Activated T-helper 1 cell treated with anti-CD3 and anti-CD28 coated beads, Interleukin-12 subunit alpha, Interleukin-12 subunit beta, Interleukin-2, Interleukin-4 antibody, amounts not matched to agents 30 ng/mL and 10 ng/mL and 1 ng/mL, durations not matched to agents 14 hours and 24 hours and 36 hours (primary cell): ENCODE results near the gene ADD1. TPM values are rescaled to one million over a fixed set of nuclear protein-coding genes. Genes with fewer than 3 reads are reported as not detected.
"Not testable (repeated sequence)": the region's sequence is repeated elsewhere in the genome, so short reads cannot be mapped to it uniquely, and the experiment has no call there.

Experiments used
- DNase-seq: peaks from one replicate; pipeline ENCODE4 v3.0.0; 2021; ENCODE audit warnings: low spot score
- H3K27ac Mint-ChIP-seq: one replicate; pipeline ENCODE4 v1.8.0; 2021; ENCODE audit warnings: mild to moderate bottlenecking, mixed read lengths
- H3K27me3 Mint-ChIP-seq: one replicate; pipeline ENCODE4 v1.8.0; 2022; ENCODE audit warnings: mild to moderate bottlenecking, moderate library complexity, mixed read lengths; ENCODE audit not compliant: insufficient read depth
- H3K36me3 Mint-ChIP-seq: one replicate; pipeline ENCODE4 v1.8.0; 2021; ENCODE audit warnings: low read depth, mixed read lengths
- H3K4me1 Mint-ChIP-seq: one replicate; pipeline ENCODE4 v1.8.0; 2021; ENCODE audit warnings: low read depth, mixed read lengths
- H3K4me3 Mint-ChIP-seq: one replicate; pipeline ENCODE4 v1.8.0; 2021; ENCODE audit warnings: mild to moderate bottlenecking, moderate library complexity, mixed read lengths
- H3K9me3 Mint-ChIP-seq: one replicate; pipeline ENCODE4 v1.8.0; 2021; ENCODE audit warnings: mixed read lengths
- intact Hi-C: fragments of 100-400 bp; cut with micrococcal nuclease; formaldehyde crosslinking; loops from one replicate; pipeline ENCODE4 v1.15.1; 2024
- total RNA-seq: library from RNA; stranded (reverse); gene quantifications from 2 replicates; pipeline ENCODE4 v1.2.3, GENCODE V29; 2022

ADD1 gene
- total RNA-seq, 1 donor from 2014 or later = 200 TPM

GRCh38 chr4:2948895-2949781 lies 105.5 kb downstream of the ADD1 start:
- Mint-ChIP-seq H3K36me3 (peaks cover 71% of the 10 kb centered on the region), H3K4me1 (peaks cover 34% of the 10 kb centered on the region), H3K27me3 (no peaks in the 10 kb centered on the region), H3K9me3 (no peaks in the 10 kb centered on the region), H3K27ac (peak overlapping the region; percentile 34), H3K4me3 (no peak overlapping the region)
- intact Hi-C loops = no loop called here
- DNase-seq = no peak

GRCh38 chr4:2949782-2950125 lies 106.1 kb downstream of the ADD1 start:
- no peak for DNase-seq
- no peaks in the 10 kb centered on the region for H3K27me3 Mint-ChIP-seq
- H3K4me1 Mint-ChIP-seq = peaks cover 40% of the 10 kb centered on the region
- H3K27ac Mint-ChIP-seq = no peak overlapping the region
- H3K36me3 Mint-ChIP-seq = peaks cover 77% of the 10 kb centered on the region
- intact Hi-C loops = no loop called here
- H3K9me3 Mint-ChIP-seq = no peaks in the 10 kb centered on the region
- H3K4me3 Mint-ChIP-seq = no peak overlapping the region

GRCh38 chr4:2950221-2950989 lies 106.8 kb downstream of the ADD1 start:
- Mint-ChIP-seq H3K4me1 (peaks cover 42% of the 10 kb centered on the region), H3K9me3 (no peaks in the 10 kb centered on the region), H3K4me3 (peak overlapping the region; percentile 34), H3K27me3 (no peaks in the 10 kb centered on the region), H3K27ac (peak overlapping the region; percentile 66), H3K36me3 (peaks cover 72% of the 10 kb centered on the region)
- no peak for DNase-seq
- intact Hi-C loops = no loop called here

- H3K4me1 Mint-ChIP-seq = peaks cover 66% of the 10 kb centered on the region
- no peak for DNase-seq
- peak overlapping the region; percentile 98 for H3K27ac Mint-ChIP-seq
- intact Hi-C loops = no loop called here
- H3K36me3 Mint-ChIP-seq = peaks cover 74% of the 10 kb centered on the region
- H3K4me3 Mint-ChIP-seq = peak overlapping the region; percentile 80
- no peaks in the 10 kb centered on the region for H3K9me3 Mint-ChIP-seq
- no peaks in the 10 kb centered on the region for H3K27me3 Mint-ChIP-seq
Observed at GRCh38 chr4:2953496-2953895, 109.9 kb downstream of the ADD1 start.

GRCh38 chr4:2954358-2955185 lies 110.9 kb downstream of the ADD1 start:
- DNase-seq = peak; percentile 64
- H3K27me3 Mint-ChIP-seq = no peaks in the 10 kb centered on the region
- H3K9me3 Mint-ChIP-seq = no peaks in the 10 kb centered on the region
- H3K4me3 Mint-ChIP-seq = peak overlapping the region; percentile 80
- H3K27ac Mint-ChIP-seq = peak overlapping the region; percentile 98
- peaks cover 75% of the 10 kb centered on the region for H3K36me3 Mint-ChIP-seq
- H3K4me1 Mint-ChIP-seq = peaks cover 72% of the 10 kb centered on the region
- intact Hi-C loops = loop anchor here (1.0 to 2.0 kb wide), 9 partner anchors 8 to 418 kb away; partner anchors contain the start of genes FAM193A, HTT, HTT-AS and TNIP2

- intact Hi-C loops = loop anchor here (2.0 kb wide), 4 partner anchors 109 to 419 kb away; partner anchors contain the start of genes FAM193A, HTT and HTT-AS
- not testable (repeated sequence) for H3K9me3 Mint-ChIP-seq, DNase-seq, H3K27me3 Mint-ChIP-seq
- peak overlapping the region; percentile 80 for H3K4me3 Mint-ChIP-seq
- H3K27ac Mint-ChIP-seq = peak overlapping the region; percentile 98
- peaks cover 70% of the 10 kb centered on the region for H3K36me3 Mint-ChIP-seq
- peaks cover 69% of the 10 kb centered on the region for H3K4me1 Mint-ChIP-seq
Observed at GRCh38 chr4:2955186-2956044, 111.8 kb downstream of the ADD1 start.

- DNase-seq = no peak
- Mint-ChIP-seq H3K27ac (no peak overlapping the region), H3K4me3 (peak overlapping the region; percentile 57), H3K4me1 (peaks cover 67% of the 10 kb centered on the region), H3K36me3 (peaks cover 55% of the 10 kb centered on the region), H3K27me3 (no peaks in the 10 kb centered on the region), H3K9me3 (no peaks in the 10 kb centered on the region)
- intact Hi-C loops = no loop called here
Observed at GRCh38 chr4:2958446-2958845, 114.8 kb downstream of the ADD1 start.

GRCh38 chr4:2960450-2960849 lies 116.8 kb downstream of the ADD1 start:
- peaks cover 58% of the 10 kb centered on the region for H3K4me1 Mint-ChIP-seq
- not testable (repeated sequence) for H3K4me3 Mint-ChIP-seq, H3K27me3 Mint-ChIP-seq, DNase-seq, H3K9me3 Mint-ChIP-seq, H3K27ac Mint-ChIP-seq
- intact Hi-C loops = loop anchor here (10.0 kb wide), 1 partner anchor 244 kb away; no protein-coding TSS in a partner anchor
- H3K36me3 Mint-ChIP-seq = peaks cover 42% of the 10 kb centered on the region

- no peak for DNase-seq
- Mint-ChIP-seq H3K9me3 (no peaks in the 10 kb centered on the region), H3K27me3 (no peaks in the 10 kb centered on the region), H3K36me3 (peaks cover 32% of the 10 kb centered on the region), H3K27ac (peak overlapping the region; percentile 92), H3K4me3 (peak overlapping the region; percentile 97), H3K4me1 (peaks cover 48% of the 10 kb centered on the region)
- intact Hi-C loops = loop anchor here (10.0 kb wide), 1 partner anchor 243 kb away; no protein-coding TSS in a partner anchor
Observed at GRCh38 chr4:2961421-2961810, 117.8 kb downstream of the ADD1 start.

GRCh38 chr4:2961811-2962441 lies 118.3 kb downstream of the ADD1 start:
- peak; percentile 42 for DNase-seq
- no peaks in the 10 kb centered on the region for H3K27me3 Mint-ChIP-seq
- peaks cover 43% of the 10 kb centered on the region for H3K4me1 Mint-ChIP-seq
- peak overlapping the region; percentile 92 for H3K27ac Mint-ChIP-seq
- peak overlapping the region; percentile 97 for H3K4me3 Mint-ChIP-seq
- intact Hi-C loops = loop anchor here (1.0 to 10.0 kb wide), 6 partner anchors 8 to 1241 kb away; partner anchors contain the start of genes NSD2, TACC3 and TMEM129
- no peaks in the 10 kb centered on the region for H3K9me3 Mint-ChIP-seq
- H3K36me3 Mint-ChIP-seq = peaks cover 29% of the 10 kb centered on the region

- Mint-ChIP-seq H3K27ac (peak overlapping the region; percentile 92), H3K4me3 (peak overlapping the region; percentile 97), H3K4me1 (peaks cover 35% of the 10 kb centered on the region), H3K36me3 (peaks cover 24% of the 10 kb centered on the region), H3K9me3 (no peaks in the 10 kb centered on the region), H3K27me3 (no peaks in the 10 kb centered on the region)
- intact Hi-C loops = loop anchor here (1.0 to 10.0 kb wide), 12 partner anchors 8 to 1242 kb away; partner anchors contain the start of genes ADD1, FAM193A, HTT and HTT-AS
- no peak for DNase-seq
Observed at GRCh38 chr4:2962614-2963174, 119.0 kb downstream of the ADD1 start.
